Measurements from ENCODE around the gene IFNGR1.

- no peak for TF ChIP-seq POLR2AphosphoS5 (IDR thresholded peaks at IDR 0.05; ENCODE audit: low read depth, low read length)
- TF ChIP-seq CTCF (IDR thresholded peaks at IDR 0.05): no peak
These were observed 11.4 kb upstream of the IFNGR1 start for GRCh38 chr6:137230547-137230946.
